HG03108 (cell line): ENCODE data around the gene PTPRJ.

Experiments used
- ATAC-seq: cut with Tn5 transposase; IDR thresholded peaks from one replicate; pipeline ENCODE4 v1.9.1; 2021; ENCODE audit warnings: moderate library complexity; ENCODE audit not compliant: unreplicated experiment

The PTPRJ gene

GRCh38 chr11:48056325-48057183 lies 76.2 kb downstream of the PTPRJ start:
- ATAC-seq: no peak

GRCh38 chr11:48058064-48058463 lies 77.7 kb downstream of the PTPRJ start:
- no peak for ATAC-seq

DNA sequence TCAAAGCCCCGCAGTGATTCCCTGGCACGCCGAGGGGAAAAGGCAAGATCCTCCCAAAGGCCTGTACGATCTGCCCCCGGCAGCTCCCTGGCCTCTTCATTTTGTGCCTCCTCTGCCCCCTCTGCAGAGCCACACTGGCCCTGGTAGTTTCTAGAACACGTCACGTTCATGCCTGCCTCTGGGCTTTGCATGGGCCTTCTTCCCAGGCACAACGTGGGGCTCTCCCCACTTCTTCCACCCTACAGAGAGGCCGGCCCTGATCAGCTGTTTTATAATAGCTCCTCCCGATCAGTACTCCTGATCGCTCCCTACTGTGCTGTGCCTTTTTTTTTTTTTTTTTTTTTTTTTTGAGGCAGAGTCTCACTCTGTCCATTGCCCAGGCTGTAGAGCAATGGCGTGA lies 78.4 kb downstream of the PTPRJ start:
- ATAC-seq: no peak

DNA sequence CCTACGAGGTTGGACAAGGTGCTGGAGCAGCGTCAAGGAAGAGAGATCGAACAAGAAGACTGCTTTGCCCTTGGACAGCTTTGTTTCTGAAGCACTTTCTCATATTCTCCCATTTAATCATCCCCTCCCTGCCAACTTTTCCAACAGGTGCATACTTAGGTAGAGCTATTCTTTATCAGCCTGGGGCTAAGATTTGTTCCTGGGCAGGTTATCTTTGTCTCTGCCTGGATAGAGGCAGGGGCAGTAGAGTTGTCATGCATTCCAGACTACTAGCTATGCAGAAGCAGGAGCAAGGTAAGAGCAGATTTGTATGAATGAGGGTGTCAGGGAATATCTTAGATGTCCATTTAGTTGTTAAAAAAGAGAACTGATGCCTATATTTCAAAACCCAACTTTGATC lies 82.3 kb downstream of the PTPRJ start:
- no peak for ATAC-seq

GRCh38 chr11:48063424-48063978 lies 83.1 kb downstream of the PTPRJ start:
- no peak for ATAC-seq

GRCh38 chr11:48064306-48064705 lies 83.9 kb downstream of the PTPRJ start:
- no peak for ATAC-seq

GRCh38 chr11:48066881-48067800 lies 86.8 kb downstream of the PTPRJ start:
- ATAC-seq: no peak

- no peak for ATAC-seq
Measured at GRCh38 chr11:48073031-48073861, 92.9 kb downstream of the PTPRJ start.

GRCh38 chr11:48074425-48075181 lies 94.2 kb downstream of the PTPRJ start:
- no peak for ATAC-seq

GRCh38 chr11:48075637-48076036 lies 95.3 kb downstream of the PTPRJ start:
- ATAC-seq: no peak

DNA sequence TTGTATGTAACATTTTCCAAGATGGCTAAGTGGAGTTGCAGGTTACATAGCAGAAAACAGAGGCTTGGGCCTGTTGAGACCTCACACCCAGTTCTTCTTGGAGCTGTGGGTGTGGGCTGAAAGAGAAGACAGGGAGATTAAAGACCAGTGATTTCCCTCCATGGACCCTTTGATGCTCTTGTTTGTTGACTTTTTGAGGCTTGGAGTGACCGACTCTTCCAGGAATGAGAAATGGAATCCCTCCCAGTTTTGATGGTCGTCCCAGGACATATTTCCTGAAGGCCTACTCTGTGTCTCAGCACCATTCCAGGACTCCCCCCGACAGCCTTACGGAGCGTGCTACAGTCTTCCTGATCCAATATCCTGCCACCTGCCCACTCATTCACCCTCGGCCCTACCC lies 96.9 kb downstream of the PTPRJ start:
- ATAC-seq: no peak

DNA sequence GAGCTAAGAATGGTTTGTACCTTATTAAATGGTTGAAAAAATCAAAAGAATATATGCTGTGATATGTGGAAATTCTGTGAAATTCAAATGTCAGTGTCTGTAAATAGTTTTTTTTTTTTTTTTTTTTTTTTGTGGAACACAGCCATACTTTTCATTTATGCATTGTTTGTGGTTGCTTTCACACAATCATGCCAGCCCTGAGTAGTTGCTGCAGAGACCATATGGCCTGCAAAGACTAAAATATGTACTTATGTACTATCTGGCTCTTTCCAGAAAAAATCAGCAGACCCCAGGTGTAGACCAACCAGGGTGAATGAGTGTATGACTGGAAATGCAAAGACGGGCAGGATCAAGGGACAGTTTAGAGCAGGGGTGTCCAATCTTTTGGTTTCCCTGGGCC lies 98.3 kb downstream of the PTPRJ start:
- no peak for ATAC-seq

- ATAC-seq: no peak
Measured at GRCh38 chr11:48079596-48079995, 99.2 kb downstream of the PTPRJ start.

- ATAC-seq: no peak
Measured at GRCh38 chr11:48080301-48080861, 100.0 kb downstream of the PTPRJ start.

DNA sequence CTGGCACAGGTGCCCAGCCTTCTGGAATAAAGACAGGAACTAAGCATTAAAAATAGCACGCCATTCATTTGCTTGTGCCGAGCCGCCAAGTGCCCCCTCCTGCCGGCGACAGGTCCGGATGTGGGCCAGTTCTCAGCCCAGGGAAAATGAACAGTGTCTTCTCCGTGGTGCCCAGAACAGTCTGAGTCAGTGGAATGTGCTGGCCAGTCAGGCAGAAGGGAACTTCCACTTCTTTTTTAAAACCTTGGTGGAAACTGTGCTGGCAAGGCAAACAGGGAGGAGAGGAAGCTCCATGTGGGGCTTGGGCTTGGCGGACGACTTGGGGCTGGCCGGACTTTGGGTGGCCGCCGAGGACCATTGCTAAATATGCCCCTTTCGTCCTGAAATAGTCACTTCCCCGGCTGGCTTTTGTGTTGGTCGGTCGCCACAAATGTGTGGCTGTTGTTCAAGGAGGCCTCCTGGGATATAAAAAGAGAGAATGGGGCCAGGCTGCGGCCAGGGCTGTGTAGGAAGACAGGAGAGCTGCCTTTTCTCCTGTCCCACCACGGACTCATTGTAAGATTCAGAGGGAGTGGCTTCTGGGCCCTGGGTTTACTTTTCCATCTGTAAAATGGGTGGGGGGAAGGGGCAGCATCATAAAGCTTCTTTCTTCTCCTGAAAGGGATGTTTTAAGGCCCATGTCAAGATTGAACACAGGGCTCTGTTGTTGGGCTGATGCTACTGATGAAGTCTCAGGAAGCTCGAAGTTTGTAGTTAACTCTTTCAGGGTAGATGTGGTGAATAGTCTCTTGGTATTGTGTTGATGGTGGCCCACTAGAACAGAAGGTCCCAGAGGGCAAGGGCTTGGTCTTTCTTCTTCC lies 101.0 kb downstream of the PTPRJ start:
- no peak for ATAC-seq

- ATAC-seq: no peak
Measured at GRCh38 chr11:48082771-48083170, 102.4 kb downstream of the PTPRJ start.

DNA sequence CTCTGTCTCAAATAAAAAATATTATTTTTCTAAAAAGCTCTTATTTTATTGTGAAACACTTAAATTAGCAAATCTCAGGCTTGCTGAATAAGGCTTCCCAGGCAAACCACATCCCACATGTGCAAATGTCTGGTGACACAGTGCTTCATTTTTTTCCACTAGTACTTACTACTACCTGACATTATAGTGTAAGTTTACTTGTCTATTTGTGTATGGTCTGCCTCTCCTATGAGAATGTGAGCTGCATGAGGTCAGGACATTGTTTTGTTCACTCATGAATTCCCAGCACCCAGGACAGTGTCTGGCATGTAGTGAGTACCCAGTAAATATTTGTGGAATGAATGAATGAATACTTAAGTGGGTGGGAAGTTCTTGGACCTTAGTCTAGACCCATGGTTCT lies 103.1 kb downstream of the PTPRJ start:
- ATAC-seq: no peak

GRCh38 chr11:48085688-48086087 lies 105.3 kb downstream of the PTPRJ start:
- no peak for ATAC-seq

- ATAC-seq: no peak
Measured at GRCh38 chr11:48087422-48087821, 107.1 kb downstream of the PTPRJ start.
